Measurements from ENCODE around the gene PTPRR. TPM values are rescaled to one million over a fixed set of nuclear protein-coding genes. Genes with fewer than 3 reads are reported as not detected.

The PTPRR gene
- polyA plus RNA-seq, 2 of the 4 experiments (the other 2 are of a cell fraction) = 0.13 to 0.15 TPM

DNA sequence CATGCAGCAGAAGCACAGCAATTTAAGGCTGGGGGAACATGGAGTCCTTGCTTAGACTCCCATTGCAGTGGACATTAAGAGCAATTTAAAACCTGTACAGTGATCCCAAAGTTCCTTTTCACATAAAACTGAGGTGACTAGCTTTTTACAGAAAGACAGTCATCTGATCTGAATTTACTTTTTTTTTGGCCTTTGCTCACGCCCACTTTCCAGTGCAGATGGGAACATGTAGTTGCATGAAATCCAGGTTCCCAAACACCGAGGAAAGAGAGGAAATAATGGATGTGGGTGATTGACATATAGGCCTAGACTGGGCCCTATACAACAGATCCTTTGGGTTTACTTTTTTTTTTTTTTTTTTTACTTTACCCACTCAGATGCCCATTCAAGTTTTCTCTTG is 156.9 kb downstream of the PTPRR start:
- Histone ChIP-seq H3K27ac (no peak overlapping the region), H3K4me2 (no peak overlapping the region), H3K4me3 (no peak overlapping the region), H3K9me3 (no peaks in the 10 kb centered on the region), H3K4me1 (no peaks in the 10 kb centered on the region)
- ATAC-seq (no peak), DNase-seq (ENCODE audit: low read depth in 1 of 2, low spot score in 1 of 2) (no peak), FAIRE-seq (no peak)
- ChIA-PET POLR2A (no interaction called here), CTCF (interaction anchor here (1.4 kb wide), 1 partner anchor 884 kb away, joined by 3 read pairs; no protein-coding TSS in a partner anchor)
- TF ChIP-seq RFX5 (IDR thresholded peaks at IDR 0.05) (no peak), ZSCAN20 (CRISPR knock-in tag; IDR thresholded peaks at IDR 0.05) (no peak), EHMT2 (IDR thresholded peaks at IDR 0.05; ENCODE audit: low read depth) (no peak), MAZ (IDR thresholded peaks at IDR 0.05; ENCODE audit: borderline replicate concordance, low read depth, low read length) (no peak), HOXA7 (CRISPR knock-in tag; IDR thresholded peaks at IDR 0.05) (no peak), POLR2AphosphoS2 (conservative IDR thresholded peaks at IDR 0.05; ENCODE audit: low read length) (no peak), CHD4 (IDR thresholded peaks at IDR 0.05; ENCODE audit: borderline replicate concordance) (no peak), GATA3 (IDR thresholded peaks at IDR 0.05; ENCODE audit: borderline replicate concordance) (no peak), HEYL (CRISPR knock-in tag; IDR thresholded peaks at IDR 0.05) (no peak), NR3C1 (IDR thresholded peaks at IDR 0.05) (no peak), ESRRA (IDR thresholded peaks at IDR 0.05; ENCODE audit: borderline replicate concordance, low read length) (no peak), CBX2 (IDR thresholded peaks at IDR 0.05; ENCODE audit: borderline replicate concordance, low read depth) (no peak), EHF (CRISPR knock-in tag; IDR thresholded peaks at IDR 0.05) (no peak), ZFP36 (IDR thresholded peaks at IDR 0.05; ENCODE audit: borderline replicate concordance, partially characterized antibody) (no peak), TFCP2L1 (CRISPR knock-in tag; IDR thresholded peaks at IDR 0.05) (no peak), JUN (IDR thresholded peaks at IDR 0.05) (no peak), RCOR1 (IDR thresholded peaks at IDR 0.05; ENCODE audit: low read depth, low read length) (no peak)
- TF ChIP-seq, protein P1, sequence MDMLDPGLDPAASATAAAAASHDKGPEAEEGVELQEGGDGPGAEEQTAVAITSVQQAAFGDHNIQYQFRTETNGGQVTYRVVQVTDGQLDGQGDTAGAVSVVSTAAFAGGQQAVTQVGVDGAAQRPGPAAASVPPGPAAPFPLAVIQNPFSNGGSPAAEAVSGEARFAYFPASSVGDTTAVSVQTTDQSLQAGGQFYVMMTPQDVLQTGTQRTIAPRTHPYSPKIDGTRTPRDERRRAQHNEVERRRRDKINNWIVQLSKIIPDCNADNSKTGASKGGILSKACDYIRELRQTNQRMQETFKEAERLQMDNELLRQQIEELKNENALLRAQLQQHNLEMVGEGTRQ (IDR thresholded peaks at IDR 0.05) = no peak
- TF ChIP-seq, protein P2, sequence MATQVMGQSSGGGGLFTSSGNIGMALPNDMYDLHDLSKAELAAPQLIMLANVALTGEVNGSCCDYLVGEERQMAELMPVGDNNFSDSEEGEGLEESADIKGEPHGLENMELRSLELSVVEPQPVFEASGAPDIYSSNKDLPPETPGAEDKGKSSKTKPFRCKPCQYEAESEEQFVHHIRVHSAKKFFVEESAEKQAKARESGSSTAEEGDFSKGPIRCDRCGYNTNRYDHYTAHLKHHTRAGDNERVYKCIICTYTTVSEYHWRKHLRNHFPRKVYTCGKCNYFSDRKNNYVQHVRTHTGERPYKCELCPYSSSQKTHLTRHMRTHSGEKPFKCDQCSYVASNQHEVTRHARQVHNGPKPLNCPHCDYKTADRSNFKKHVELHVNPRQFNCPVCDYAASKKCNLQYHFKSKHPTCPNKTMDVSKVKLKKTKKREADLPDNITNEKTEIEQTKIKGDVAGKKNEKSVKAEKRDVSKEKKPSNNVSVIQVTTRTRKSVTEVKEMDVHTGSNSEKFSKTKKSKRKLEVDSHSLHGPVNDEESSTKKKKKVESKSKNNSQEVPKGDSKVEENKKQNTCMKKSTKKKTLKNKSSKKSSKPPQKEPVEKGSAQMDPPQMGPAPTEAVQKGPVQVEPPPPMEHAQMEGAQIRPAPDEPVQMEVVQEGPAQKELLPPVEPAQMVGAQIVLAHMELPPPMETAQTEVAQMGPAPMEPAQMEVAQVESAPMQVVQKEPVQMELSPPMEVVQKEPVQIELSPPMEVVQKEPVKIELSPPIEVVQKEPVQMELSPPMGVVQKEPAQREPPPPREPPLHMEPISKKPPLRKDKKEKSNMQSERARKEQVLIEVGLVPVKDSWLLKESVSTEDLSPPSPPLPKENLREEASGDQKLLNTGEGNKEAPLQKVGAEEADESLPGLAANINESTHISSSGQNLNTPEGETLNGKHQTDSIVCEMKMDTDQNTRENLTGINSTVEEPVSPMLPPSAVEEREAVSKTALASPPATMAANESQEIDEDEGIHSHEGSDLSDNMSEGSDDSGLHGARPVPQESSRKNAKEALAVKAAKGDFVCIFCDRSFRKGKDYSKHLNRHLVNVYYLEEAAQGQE (IDR thresholded peaks at IDR 0.05) = no peak
- 21% methylated on average over 2 of the region's 2 CpGs for WGBS (ENCODE audit: missing lambda C conversion rate)

DNA sequence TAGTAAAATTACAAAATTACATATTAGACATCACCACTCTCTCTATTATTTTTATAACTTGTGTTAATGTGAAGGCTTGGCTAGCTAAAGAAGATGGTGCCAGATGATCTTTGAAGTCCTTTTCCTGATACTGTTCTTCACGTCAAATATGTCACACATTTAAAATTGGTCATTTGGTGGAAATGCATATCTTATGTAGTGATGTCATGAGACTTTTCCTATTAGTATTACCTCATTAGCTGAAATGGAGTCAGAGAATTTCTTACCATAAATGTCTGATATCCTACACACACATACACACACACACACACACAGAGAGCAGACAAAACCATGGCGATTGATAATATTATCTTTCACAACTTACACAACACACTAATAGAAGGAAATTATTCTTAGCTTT is 158.5 kb downstream of the PTPRR start:
- no peak overlapping the region for H3K4me3 ChIP-seq
- H3K9me3 ChIP-seq = no peaks in the 10 kb centered on the region
- no peak overlapping the region for H3K4me2 ChIP-seq
- FAIRE-seq (no peak), DNase-seq (ENCODE audit: low read depth in 1 of 2, low spot score in 1 of 2) (no peak), ATAC-seq (no peak)
- no peak overlapping the region for H3K27ac ChIP-seq
- TF ChIP-seq HDAC2 (IDR thresholded peaks at IDR 0.05) (no peak), NR3C1 (IDR thresholded peaks at IDR 0.05) (no peak), TP53 (CRISPR knock-in tag; IDR thresholded peaks at IDR 0.05) (no peak)
- TF ChIP-seq, protein P3, sequence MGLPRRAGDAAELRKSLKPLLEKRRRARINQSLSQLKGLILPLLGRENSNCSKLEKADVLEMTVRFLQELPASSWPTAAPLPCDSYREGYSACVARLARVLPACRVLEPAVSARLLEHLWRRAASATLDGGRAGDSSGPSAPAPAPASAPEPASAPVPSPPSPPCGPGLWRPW (IDR thresholded peaks at IDR 0.05) = no peak
- ChIA-PET CTCF (interaction anchor here (1.2 kb wide), 1 partner anchor 29 kb away, joined by 4 read pairs; no protein-coding TSS in a partner anchor), POLR2A (no interaction called here)
- H3K4me1 ChIP-seq = no peaks in the 10 kb centered on the region
- WGBS (ENCODE audit: missing lambda C conversion rate) = 20% methylated on average over 2 of the region's 2 CpGs
